Sigmoid colon (tissue), 7 donors: ENCODE measurements around the gene EGFL6. TPM values are rescaled to one million over a fixed set of nuclear protein-coding genes. Genes with fewer than 3 reads are reported as not detected.

Experiments
- DNase-seq: peaks from one replicate; pipeline ENCODE4 v3.0.0-alpha.2; 2019
- H3K27ac ChIP-seq, 4 donors: fragments of 200-600 bp; sonication (generic); one replicate each; pipeline ENCODE4 v1.5.1; 2016 to 2019; ENCODE audit warnings: mild to moderate bottlenecking in 1 of 4
- H3K27me3 ChIP-seq, 3 donors: fragments of 200-600 bp; sonication (generic); one replicate each; pipeline ENCODE4 v1.5.1; 2019; ENCODE audit warnings: mild to moderate bottlenecking in 1 of 3
- H3K36me3 ChIP-seq, 4 donors: fragments of 200-600 bp; sonication (generic); one replicate each; pipeline ENCODE4 v1.5.1; 2016 to 2019
- H3K4me1 ChIP-seq, 4 donors: fragments of 200-600 bp; sonication (generic); one replicate each; pipeline ENCODE4 v1.5.1; 2017 to 2019
- H3K4me3 ChIP-seq, 4 donors: fragments of 200-600 bp; sonication (generic); one replicate each; pipeline ENCODE4 v1.5.1; 2017 to 2019; ENCODE audit warnings: mild to moderate bottlenecking in 2 of 4, moderate library complexity in 1 of 4
- H3K9me3 ChIP-seq, 4 donors: fragments of 200-600 bp in 3 of 4; sonication (generic) in 3 of 4; one replicate each; pipeline versions ENCODE4 v1.5.1 to v1.6.1; 2013 to 2019
- EP300 ChIP-seq, 4 donors: sonication (generic); formaldehyde crosslinking; IDR thresholded peaks; one replicate each; pipeline ENCODE4 v1.6.1; 2017; ENCODE audit warnings: antibody characterized with exemption in 4 of 4
- POLR2A ChIP-seq, 2 donors: fragments of 450-650 bp; IDR thresholded peaks; one replicate each; pipeline ENCODE4 v1.6.1; 2016; ENCODE audit warnings: antibody characterized with exemption in 2 of 2, mild to moderate bottlenecking in 2 of 2, moderate library complexity in 2 of 2
- POLR2AphosphoS5 ChIP-seq, 4 donors: sonication (generic); formaldehyde crosslinking; IDR thresholded peaks; one replicate each; pipeline ENCODE4 v1.6.1; 2017; ENCODE audit warnings: antibody characterized with exemption in 4 of 4
- WGBS, 2 donors: extraction: QIAGEN DNeasy Blood & Tissue Kit; methylation state at CpG; one replicate each; pipeline ENCODE4 v1.1.7; 2013; 5-methylcytosine and 5-hydroxymethylcytosine counted together
- intact Hi-C: fragments of 100-400 bp; cut with DNase I; formaldehyde crosslinking; loops from one replicate; pipeline ENCODE4 v1.15.1; 2023
- polyA plus RNA-seq, 3 donors: library from polyadenylated mRNA; stranded (reverse); fragments of 200-250 nt; gene quantifications; one replicate each; pipeline ENCODE4 v1.2.3, GENCODE V29; 2013
- total RNA-seq, 4 donors: library from RNA; depleted of rRNA; stranded (reverse); fragments of >200 nt; gene quantifications; one replicate each; pipeline ENCODE4 v1.1.0, GENCODE V29; 2016
- TF ChIP-seq, protein P1 (sequence below), 4 experiments: fragments of 450-650 bp in 3 of 4; fragments of 200-600 bp in 1 of 4; IDR thresholded peaks; one replicate each; pipeline ENCODE4 v1.5.1; 2016 to 2019; ENCODE audit warnings: antibody characterized with exemption in 4 of 4, mild to moderate bottlenecking in 3 of 4, moderate library complexity in 2 of 4
- donor health status: healthy with polysubstance abuse.
- donor health status: Bipolar disorder and iron deficiency.
- donor health status: healthy.

Gene EGFL6
- total and polyA plus RNA-seq, 7 donors = 0.32 to 0.60 TPM; not detected in 5

DNA sequence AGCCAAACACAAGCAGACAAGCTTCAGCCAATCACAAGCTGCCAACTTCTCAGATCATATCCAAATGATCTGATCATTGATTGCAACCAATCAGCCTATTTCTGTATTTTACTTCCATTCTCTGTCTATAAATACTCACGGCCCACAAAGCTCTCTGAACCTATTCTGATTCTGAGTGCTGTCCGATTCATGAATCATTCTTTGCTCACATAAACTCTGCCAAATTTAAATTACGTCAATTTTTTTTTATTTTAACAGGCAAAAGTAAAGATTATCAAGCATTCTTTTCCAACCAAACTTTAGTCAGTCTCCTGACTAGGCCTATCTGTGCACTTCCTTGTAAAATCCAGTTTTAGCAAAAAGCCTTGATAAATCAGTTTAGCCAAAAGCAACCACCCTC lies 81.7 kb downstream of the EGFL6 start:
- no peak for DNase-seq
- 57 to 93% methylated on average over 3 of the region's 3 CpGs for WGBS, 2 donors
- Histone ChIP-seq H3K27ac (no peak overlapping the region), H3K36me3 (no peaks in the 10 kb centered on the region), H3K9me3 (no peaks in the 10 kb centered on the region), H3K27me3 (no peaks in the 10 kb centered on the region), H3K4me1 (peaks cover 0 to 28% (median 8%) of the 10 kb centered on the region in 4 donors), H3K4me3 (no peak overlapping the region)
- intact Hi-C loops = loop anchor here (10.0 kb wide), 3 partner anchors 676 to 856 kb away; partner anchors contain the start of genes PRPS2 and TMSB4X
- TF ChIP-seq EP300 (IDR thresholded peaks at IDR 0.05) (no peak), POLR2A (IDR thresholded peaks at IDR 0.05) (no peak), POLR2AphosphoS5 (IDR thresholded peaks at IDR 0.05) (no peak)
- TF ChIP-seq, protein P1, sequence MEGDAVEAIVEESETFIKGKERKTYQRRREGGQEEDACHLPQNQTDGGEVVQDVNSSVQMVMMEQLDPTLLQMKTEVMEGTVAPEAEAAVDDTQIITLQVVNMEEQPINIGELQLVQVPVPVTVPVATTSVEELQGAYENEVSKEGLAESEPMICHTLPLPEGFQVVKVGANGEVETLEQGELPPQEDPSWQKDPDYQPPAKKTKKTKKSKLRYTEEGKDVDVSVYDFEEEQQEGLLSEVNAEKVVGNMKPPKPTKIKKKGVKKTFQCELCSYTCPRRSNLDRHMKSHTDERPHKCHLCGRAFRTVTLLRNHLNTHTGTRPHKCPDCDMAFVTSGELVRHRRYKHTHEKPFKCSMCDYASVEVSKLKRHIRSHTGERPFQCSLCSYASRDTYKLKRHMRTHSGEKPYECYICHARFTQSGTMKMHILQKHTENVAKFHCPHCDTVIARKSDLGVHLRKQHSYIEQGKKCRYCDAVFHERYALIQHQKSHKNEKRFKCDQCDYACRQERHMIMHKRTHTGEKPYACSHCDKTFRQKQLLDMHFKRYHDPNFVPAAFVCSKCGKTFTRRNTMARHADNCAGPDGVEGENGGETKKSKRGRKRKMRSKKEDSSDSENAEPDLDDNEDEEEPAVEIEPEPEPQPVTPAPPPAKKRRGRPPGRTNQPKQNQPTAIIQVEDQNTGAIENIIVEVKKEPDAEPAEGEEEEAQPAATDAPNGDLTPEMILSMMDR (IDR thresholded peaks at IDR 0.05) = no peak

DNA sequence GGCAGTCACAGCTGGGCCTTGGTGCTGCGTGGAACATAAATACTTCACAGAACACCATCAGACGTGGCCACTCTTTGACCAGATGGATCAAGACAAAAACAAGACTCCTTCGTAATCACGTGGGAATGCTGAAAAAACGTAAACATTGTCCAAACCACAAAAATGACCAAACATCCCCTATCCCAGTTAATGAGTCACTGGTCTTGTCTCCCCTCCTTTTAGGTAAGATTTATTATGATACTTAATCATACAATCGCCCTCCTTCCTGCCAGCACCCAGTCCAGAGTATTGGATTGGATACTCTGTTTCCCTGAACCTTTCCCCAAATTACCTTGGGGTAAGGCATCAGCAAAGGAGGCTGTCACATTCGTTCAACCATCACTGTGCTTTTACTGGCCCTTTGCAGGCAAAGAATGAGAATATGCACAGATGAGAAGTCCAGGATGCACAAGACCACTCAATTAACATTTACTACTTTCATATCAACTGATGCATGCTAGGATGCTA lies 82.9 kb downstream of the EGFL6 start:
- DNase-seq = no peak
- Histone ChIP-seq H3K4me1 (peaks cover 0 to 27% (median 11%) of the 10 kb centered on the region in 4 donors), H3K27ac (peak overlapping the region; percentile 90 to 96 (median 94)), H3K4me3 (peak overlapping the region; percentile 33 to 66 (median 62)), H3K36me3 (no peaks in the 10 kb centered on the region), H3K27me3 (no peaks in the 10 kb centered on the region), H3K9me3 (no peaks in the 10 kb centered on the region)
- intact Hi-C loops = loop anchor here (10.0 kb wide), 3 partner anchors 678 to 858 kb away; partner anchors contain the start of genes PRPS2 and TMSB4X
- WGBS, 2 donors = 35 to 39% methylated on average over 7 of the region's 7 CpGs
- TF ChIP-seq, protein P1 (IDR thresholded peaks at IDR 0.05) = no peak
- TF ChIP-seq POLR2AphosphoS5 (IDR thresholded peaks at IDR 0.05) = peak in 2 of 4 donors; percentile 9 to 47

DNA sequence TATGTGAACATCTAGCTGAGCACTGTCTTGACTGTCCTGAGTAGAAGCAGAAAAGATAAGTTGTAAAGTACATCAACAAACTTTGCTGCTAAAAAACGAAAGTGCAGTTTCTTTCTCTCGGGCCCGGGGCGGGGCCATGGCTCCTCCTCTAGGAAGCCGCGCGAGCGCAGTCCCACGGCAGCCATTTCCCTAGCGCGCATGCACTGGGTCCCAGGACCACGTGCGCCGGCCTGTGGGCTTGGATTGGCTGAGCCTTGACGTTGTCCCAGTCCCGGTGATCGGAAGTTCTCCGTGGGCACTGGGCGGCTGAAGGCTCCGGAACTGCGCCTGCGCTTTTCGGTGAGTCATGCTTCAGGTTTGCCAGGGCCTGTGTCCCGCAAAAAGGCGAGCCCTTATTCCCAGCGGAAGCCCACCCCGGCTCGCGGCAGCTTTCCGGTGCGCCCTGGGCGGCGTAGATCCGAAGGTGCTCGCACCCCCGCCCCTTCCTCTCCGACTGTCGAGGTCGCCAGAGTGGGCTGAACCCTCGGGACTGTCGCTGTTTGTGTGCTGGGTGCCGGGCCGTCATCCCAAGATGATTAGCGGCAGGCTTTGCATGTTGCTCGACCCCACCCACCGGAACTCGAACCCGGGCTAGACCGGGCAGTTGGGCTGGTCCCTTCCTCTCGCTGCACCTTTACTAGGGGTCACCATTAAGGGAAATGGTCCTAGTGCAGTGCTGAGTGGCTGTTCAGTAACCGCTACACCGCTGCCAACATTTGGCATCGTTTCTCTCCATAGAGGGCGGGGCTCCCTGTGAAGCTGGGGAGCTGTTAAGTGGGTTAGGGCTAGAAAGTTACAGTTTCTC lies 83.7 kb downstream of the EGFL6 start, which contains the start of gene TCEANC:
Gene TCEANC (plus strand): TSS at position 292 of the 844 bp plus-strand sequence. CDS start 9,368 bp downstream, outside the sequence.
- H3K36me3 ChIP-seq = no peaks in the 10 kb centered on the region
- intact Hi-C loops = loop anchor here (10.0 kb wide), 3 partner anchors 678 to 858 kb away; partner anchors contain the start of genes PRPS2 and TMSB4X
- H3K9me3 ChIP-seq = no peaks in the 10 kb centered on the region
- H3K27ac ChIP-seq = peak within 1 kb of the TSS; percentile 90 to 96 (median 94)
- H3K4me3 ChIP-seq = peak within 1 kb of the TSS; percentile 54 to 66 (median 62)
- WGBS, 2 donors = 0% methylated on average over 54 of the region's 54 CpGs
- peaks cover 0 to 21% (median 9%) of the 10 kb centered on the region in 4 donors for H3K4me1 ChIP-seq
- no peaks in the 10 kb centered on the region for H3K27me3 ChIP-seq
- TF ChIP-seq POLR2AphosphoS5 (IDR thresholded peaks at IDR 0.05) (peak; percentile 78 to 87 (median 84)), POLR2A (IDR thresholded peaks at IDR 0.05) (peak; percentile 46 to 58), EP300 (IDR thresholded peaks at IDR 0.05) (peak in 1 of 4 donors; percentile 41)
- TF ChIP-seq, protein P1 (IDR thresholded peaks at IDR 0.05) = no peak
- DNase-seq = peak; percentile 99

DNA sequence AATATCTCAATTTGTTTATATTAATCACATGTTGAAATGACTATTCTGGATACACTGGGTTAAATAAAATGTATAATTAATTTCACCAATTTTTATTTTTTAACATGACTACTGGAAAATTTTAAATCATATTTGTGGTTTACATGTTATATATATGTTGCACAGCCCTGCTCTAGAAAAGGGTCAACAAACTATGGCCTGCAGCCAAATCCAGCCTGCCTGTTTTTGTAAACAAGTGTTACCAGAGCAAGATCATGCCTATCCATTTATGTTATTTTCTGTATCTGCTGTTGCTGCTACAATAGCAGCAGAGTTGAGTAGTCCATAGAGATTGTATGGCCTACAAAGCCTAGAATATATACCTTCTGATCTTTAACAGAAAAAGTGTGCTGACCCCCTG lies 84.7 kb downstream of the EGFL6 start:
- H3K27ac ChIP-seq = peak overlapping the region; percentile 90 to 96 (median 94)
- H3K9me3 ChIP-seq = no peaks in the 10 kb centered on the region
- H3K27me3 ChIP-seq = no peaks in the 10 kb centered on the region
- peak overlapping the region in 3 of 4 donors; percentile 61 to 66 (median 62) for H3K4me3 ChIP-seq
- no peak for DNase-seq
- TF ChIP-seq, protein P1 (IDR thresholded peaks at IDR 0.05) = no peak
- TF ChIP-seq POLR2A (IDR thresholded peaks at IDR 0.05) (no peak), POLR2AphosphoS5 (IDR thresholded peaks at IDR 0.05) (no peak), EP300 (IDR thresholded peaks at IDR 0.05) (no peak)
- intact Hi-C loops = loop anchor here (10.0 kb wide), 3 partner anchors 679 to 859 kb away; partner anchors contain the start of genes PRPS2 and TMSB4X
- no peaks in the 10 kb centered on the region for H3K36me3 ChIP-seq
- peaks cover 0 to 21% (median 9%) of the 10 kb centered on the region in 4 donors for H3K4me1 ChIP-seq
